ES-I3 (cell line): Measurements from ENCODE around the gene CDH4.

Experiments
- H3K36me3 ChIP-seq: 2 replicates; pipeline ENCODE4 v1.6.1; 2013; ENCODE audit warnings: mild to moderate bottlenecking, low read length, control low read depth, moderate library complexity; ENCODE audit not compliant: insufficient read depth
- H3K4me1 ChIP-seq: 2 replicates; pipeline ENCODE4 v1.6.1; 2013; ENCODE audit warnings: mild to moderate bottlenecking, control low read depth, low read length; ENCODE audit not compliant: insufficient read depth
- H3K9ac ChIP-seq: 2 replicates; pipeline ENCODE4 v1.6.1; 2013; ENCODE audit warnings: low read depth, mild to moderate bottlenecking, low read length, moderate library complexity
- H3K9me3 ChIP-seq: 2 replicates; pipeline ENCODE4 v1.6.1; 2013; ENCODE audit warnings: mild to moderate bottlenecking, low read length, moderate library complexity; ENCODE audit not compliant: control insufficient read depth, insufficient read depth

Gene CDH4

GRCh38 chr20:61985096-61985495 lies 733.0 kb downstream of the CDH4 start:
- no peak overlapping the region for H3K9ac ChIP-seq
- H3K9me3 ChIP-seq, result no peaks in the 10 kb centered on the region
- peaks cover 3% of the 10 kb centered on the region; the same call in 1 of the 2 replicates for H3K36me3 ChIP-seq
- H3K4me1 ChIP-seq, result no peaks in the 10 kb centered on the region

- Histone ChIP-seq H3K9ac (no peak overlapping the region), H3K36me3 (peaks cover 8% of the 10 kb centered on the region), H3K9me3 (no peaks in the 10 kb centered on the region), H3K4me1 (no peaks in the 10 kb centered on the region)
Observed at GRCh38 chr20:61986762-61987321, 734.8 kb downstream of the CDH4 start.

- H3K4me1 ChIP-seq, result no peaks in the 10 kb centered on the region
- peaks cover 17% of the 10 kb centered on the region for H3K36me3 ChIP-seq
- H3K9ac ChIP-seq, result no peak overlapping the region
- no peaks in the 10 kb centered on the region for H3K9me3 ChIP-seq
Observed at GRCh38 chr20:61988665-61989064, 736.6 kb downstream of the CDH4 start.

GRCh38 chr20:61989741-61990140 lies 737.7 kb downstream of the CDH4 start:
- no peak overlapping the region for H3K9ac ChIP-seq
- no peaks in the 10 kb centered on the region for H3K9me3 ChIP-seq
- no peaks in the 10 kb centered on the region for H3K4me1 ChIP-seq
- peaks cover 18% of the 10 kb centered on the region for H3K36me3 ChIP-seq
